T-cell (primary cell): Measurements from ENCODE around the gene CEP164. TPM values are rescaled to one million over a fixed set of nuclear protein-coding genes. Genes with fewer than 3 reads are reported as not detected.

Experiments used
- ATAC-seq, 4 experiments: fragments of 200-7000 bp in 3 of 4; fragments of 150-1000 bp in 1 of 4; cut with Tn5 transposase; replicated peaks in 1 of 4; 1 replicate in 3 of 4; 2 replicates in 1 of 4; pipeline ENCODE4 v1.10.0; 2021; ENCODE audit warnings: moderate library complexity in 3 of 4, mild to moderate bottlenecking in 2 of 4, moderate number of reproducible peaks in 1 of 4
- CTCF ChIA-PET, 2 donors: fragments of 300-600 bp; sonication (Branson Sonifier 250); formaldehyde crosslinking; loops; one replicate each; lab custom pipeline; 2022; ENCODE audit warnings: antibody characterized with exemption in 2 of 2; lab: Charles Lee
- POLR2A ChIA-PET, 2 donors: fragments of 300-600 bp; sonication (Branson Sonifier 250); formaldehyde crosslinking; loops; one replicate each; lab custom pipeline; 2022; ENCODE audit warnings: antibody characterized with exemption in 2 of 2; lab: Charles Lee
- DNase-seq, 35 experiments: peaks; one replicate each; pipeline versions ENCODE4 v3.0.0 to v3.0.0-alpha.2; 2013 to 2023
- H3K27ac ChIP-seq: one replicate; pipeline ENCODE4 v1.5.1; 2013; ENCODE audit warnings: low read length
- H3K27me3 ChIP-seq, 2 experiments: replicated peaks in 1 of 2; 1 replicate in 1 of 2; 2 replicates in 1 of 2; pipeline versions ENCODE4 v1.6.1 to v1.7.0; 2013; ENCODE audit warnings: low read length in 1 of 2, mixed read lengths in 1 of 2; ENCODE audit not compliant: control insufficient read depth in 2 of 2, insufficient read depth in 2 of 2; ENCODE audit errors: extremely low read depth in 1 of 2
- H3K36me3 ChIP-seq, 2 donors: 1 replicate in 1 of 2; 2 replicates in 1 of 2; pipeline versions ENCODE4 v1.6.1 to v1.7.0; 2013; ENCODE audit warnings: low read length in 1 of 2; ENCODE audit not compliant: control insufficient read depth in 2 of 2, insufficient read depth in 1 of 2; ENCODE audit errors: extremely low read depth in 1 of 2
- H3K4me1 ChIP-seq, 2 experiments: 1 replicate in 1 of 2; 2 replicates in 1 of 2; pipeline versions ENCODE4 v1.6.1 to v1.7.0; 2013; ENCODE audit warnings: low read length in 2 of 2, mixed read lengths in 1 of 2; ENCODE audit not compliant: insufficient read depth in 2 of 2, control insufficient read depth in 1 of 2; ENCODE audit errors: extremely low read depth in 1 of 2
- H3K4me3 ChIP-seq, 2 donors: 1 replicate in 1 of 2; 2 replicates in 1 of 2; pipeline versions ENCODE4 v1.5.1 to v1.7.0; 2013; ENCODE audit warnings: mild to moderate bottlenecking in 2 of 2, low read length in 1 of 2, moderate library complexity in 1 of 2; ENCODE audit not compliant: control insufficient read depth in 1 of 2; ENCODE audit errors: extremely low read depth in 1 of 2
- H3K9me3 ChIP-seq: 2 replicates; pipeline ENCODE4 v1.7.0; 2013
- H3K27ac Mint-ChIP-seq, 2 donors: one replicate each; pipeline ENCODE4 v1.8.0; 2020 to 2021; ENCODE audit warnings: mild to moderate bottlenecking in 2 of 2, mixed read lengths in 2 of 2
- H3K27me3 Mint-ChIP-seq, 2 donors: one replicate each; pipeline ENCODE4 v1.8.0; 2021 to 2022; ENCODE audit warnings: mixed read lengths in 2 of 2
- H3K36me3 Mint-ChIP-seq: one replicate; pipeline ENCODE4 v1.8.0; 2021; ENCODE audit warnings: mixed read lengths
- H3K4me1 Mint-ChIP-seq, 3 donors: one replicate each; pipeline ENCODE4 v1.8.0; 2020 to 2022; ENCODE audit warnings: mixed read lengths in 3 of 3, mild to moderate bottlenecking in 1 of 3
- H3K4me3 Mint-ChIP-seq, 3 donors: one replicate each; pipeline ENCODE4 v1.8.0; 2020 to 2022; ENCODE audit warnings: mild to moderate bottlenecking in 3 of 3, mixed read lengths in 3 of 3, moderate library complexity in 3 of 3
- H3K9me3 Mint-ChIP-seq, 3 donors: one replicate each; pipeline ENCODE4 v1.8.0; 2020 to 2022; ENCODE audit warnings: mixed read lengths in 3 of 3
- WGBS: methylation state at CpG from one replicate; pipeline ENCODE4 v1.1.5; 2013; ENCODE audit warnings: missing lambda C conversion rate; ENCODE audit not compliant: insufficient coverage; 5-methylcytosine and 5-hydroxymethylcytosine counted together
- total RNA-seq, 35 experiments: library from RNA in 6 of 35; stranded (reverse) in 6 of 35; fragments of 120-200 nt in 1 of 35; gene quantifications; one replicate each; pipeline versions ENCODE4 v1.2.1 to v1.2.4 and lab custom pipeline; 2013 to 2026

The CEP164 gene
- total RNA-seq, 5 donors from 2014 or later (not counting 1 experiment from before 2014, with no cell fraction given): 44.5 to 59.9 (median 52.5) TPM

- Histone ChIP-seq H3K4me3 (no peak overlapping the region), H3K27me3 (peaks cover 0 to 20% of the 10 kb centered on the region in 2 experiments), H3K4me1 (no peaks in the 10 kb centered on the region), H3K36me3 (no peaks in the 10 kb centered on the region), H3K9me3 (no peaks in the 10 kb centered on the region), H3K27ac (no peak overlapping the region)
- H3K4me1 Mint-ChIP-seq: peaks cover 0 to 4% (median 0%) of the 10 kb centered on the region in 3 donors
- POLR2A ChIA-PET: interaction anchor here in 1 of 2 donors (0.6 kb wide), 1 partner anchor 22 kb away, joined by 10 read pairs; no protein-coding TSS in a partner anchor
- no peaks in the 10 kb centered on the region for H3K36me3 Mint-ChIP-seq
- CTCF ChIA-PET: interaction anchor here in 1 of 2 donors (0.8 kb wide), 1 partner anchor 1125 kb away, joined by 4 read pairs; no protein-coding TSS in a partner anchor
- no peaks in the 10 kb centered on the region for H3K9me3 Mint-ChIP-seq
- no peak overlapping the region for H3K4me3 Mint-ChIP-seq
- WGBS: 100% methylated on average over 4 of the region's 7 CpGs
- DNase-seq: no peak
- no peaks in the 10 kb centered on the region for H3K27me3 Mint-ChIP-seq
- H3K27ac Mint-ChIP-seq: no peak overlapping the region
- ATAC-seq: no peak
These were observed 25.4 kb upstream of the CEP164 start for GRCh38 chr11:117302228-117302627.

DNA sequence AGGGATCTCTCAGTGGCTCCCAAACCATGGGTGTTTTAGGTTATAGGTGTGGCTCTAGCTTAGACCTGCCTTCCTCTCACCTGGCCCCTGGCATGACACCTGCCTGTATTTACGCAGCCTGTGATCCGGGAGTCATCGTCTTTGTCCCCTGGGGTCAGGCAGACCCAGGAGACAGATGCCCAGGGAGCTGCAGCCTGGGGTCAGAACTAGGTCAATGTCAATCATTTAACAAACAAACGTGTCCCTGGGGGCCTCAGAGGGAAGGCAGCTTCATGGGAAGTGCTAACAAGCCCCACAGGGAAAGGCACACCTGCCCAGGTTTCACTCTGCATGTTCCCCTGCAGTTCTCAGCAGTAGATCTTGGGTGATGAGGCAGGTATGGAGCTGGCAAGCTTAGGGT is 24.6 kb upstream of the CEP164 start:
- Histone ChIP-seq H3K27me3 (peaks cover 0 to 21% of the 10 kb centered on the region in 2 experiments), H3K4me3 (no peak overlapping the region), H3K36me3 (no peaks in the 10 kb centered on the region), H3K27ac (no peak overlapping the region), H3K4me1 (no peaks in the 10 kb centered on the region), H3K9me3 (no peaks in the 10 kb centered on the region)
- no peak for DNase-seq
- peaks cover 0 to 4% (median 0%) of the 10 kb centered on the region in 3 donors for H3K4me1 Mint-ChIP-seq
- ChIA-PET POLR2A (no interaction called here), CTCF (no interaction called here)
- no peaks in the 10 kb centered on the region for H3K9me3 Mint-ChIP-seq
- no peak for ATAC-seq
- no peak overlapping the region for H3K4me3 Mint-ChIP-seq
- H3K27me3 Mint-ChIP-seq: peaks cover 0 to under 1% of the 10 kb centered on the region in 2 donors
- 80% methylated on average over 4 of the region's 4 CpGs for WGBS
- H3K27ac Mint-ChIP-seq: no peak overlapping the region
- no peaks in the 10 kb centered on the region for H3K36me3 Mint-ChIP-seq

- CTCF ChIA-PET: interaction anchor here in 1 of 2 donors (0.6 kb wide), 1 partner anchor 1079 kb away, joined by 5 read pairs; no protein-coding TSS in a partner anchor
- no peak for ATAC-seq
- POLR2A ChIA-PET: interaction anchor here in 1 of 2 donors (0.6 kb wide), 1 partner anchor 39 kb away, joined by 10 read pairs; no protein-coding TSS in a partner anchor
- no peak overlapping the region for H3K4me3 ChIP-seq
- no peaks in the 10 kb centered on the region for H3K36me3 Mint-ChIP-seq
- 76% methylated on average over 2 of the region's 5 CpGs for WGBS
- no peak overlapping the region for H3K27ac Mint-ChIP-seq
- DNase-seq: no peak
- no peaks in the 10 kb centered on the region for H3K9me3 Mint-ChIP-seq
- no peaks in the 10 kb centered on the region for H3K4me1 ChIP-seq
- peaks cover 0 to 21% of the 10 kb centered on the region in 2 experiments for H3K27me3 ChIP-seq
- H3K9me3 ChIP-seq: no peaks in the 10 kb centered on the region
- peaks cover 0 to 4% (median 0%) of the 10 kb centered on the region in 3 donors for H3K4me1 Mint-ChIP-seq
- H3K27ac ChIP-seq: no peak overlapping the region
- H3K27me3 Mint-ChIP-seq: peaks cover 0 to 3% of the 10 kb centered on the region in 2 donors
- no peak overlapping the region for H3K4me3 Mint-ChIP-seq
- no peaks in the 10 kb centered on the region for H3K36me3 ChIP-seq
These were observed 23.9 kb upstream of the CEP164 start for GRCh38 chr11:117303646-117304315.

DNA sequence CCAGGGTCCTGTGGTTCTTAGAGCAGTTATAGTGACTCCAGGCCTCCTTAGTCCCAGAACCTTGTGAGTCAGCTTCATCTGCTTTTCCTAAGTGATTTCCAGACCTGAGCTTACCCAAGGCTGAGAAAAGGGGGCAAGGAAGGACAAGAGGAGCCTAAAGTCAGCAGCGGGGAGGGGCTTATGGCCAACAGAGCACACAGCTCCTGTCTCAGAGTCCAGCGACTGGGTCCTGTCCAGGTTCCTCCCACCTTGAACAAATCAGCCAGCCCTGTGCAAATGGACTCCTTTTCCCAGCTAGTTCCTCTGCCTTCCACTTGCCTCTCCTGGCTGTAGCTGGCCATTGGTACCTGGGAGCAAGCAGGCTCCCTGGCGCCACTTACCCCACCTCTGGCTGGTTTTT is 22.5 kb upstream of the CEP164 start:
- no peak overlapping the region for H3K27ac ChIP-seq
- H3K4me1 ChIP-seq: no peaks in the 10 kb centered on the region
- ChIA-PET CTCF (no interaction called here), POLR2A (no interaction called here)
- H3K9me3 ChIP-seq: no peaks in the 10 kb centered on the region
- H3K27me3 ChIP-seq: peaks cover 0 to 21% of the 10 kb centered on the region in 2 experiments
- Mint-ChIP-seq H3K9me3 (no peaks in the 10 kb centered on the region), H3K27ac (no peak overlapping the region), H3K4me1 (peaks cover 0 to 4% (median 0%) of the 10 kb centered on the region in 3 donors), H3K4me3 (no peak overlapping the region), H3K27me3 (peaks cover 4 to 11% of the 10 kb centered on the region in 2 donors), H3K36me3 (no peaks in the 10 kb centered on the region)
- DNase-seq (no peak), ATAC-seq (no peak)
- no peaks in the 10 kb centered on the region for H3K36me3 ChIP-seq
- H3K4me3 ChIP-seq: no peak overlapping the region
- 100% methylated on average over 3 of the region's 3 CpGs for WGBS

DNA sequence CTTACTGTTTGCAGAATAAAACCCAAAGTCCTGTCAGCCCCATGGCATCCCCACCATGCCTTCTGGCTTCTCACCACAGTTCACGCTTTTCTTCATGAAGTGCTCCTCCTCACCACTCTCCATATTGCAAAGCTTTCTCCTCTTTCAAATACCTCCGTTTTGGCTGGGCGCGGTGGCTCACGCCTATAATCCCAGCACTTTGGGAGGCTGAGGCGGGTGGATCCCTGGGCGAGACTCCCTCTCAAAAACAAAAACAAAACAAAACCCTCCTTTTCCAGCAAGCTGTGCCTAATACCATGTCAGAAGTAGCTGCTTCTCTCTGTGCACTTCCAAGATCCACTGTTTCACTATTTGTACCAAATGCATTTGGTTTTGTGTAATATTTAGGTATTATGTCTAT is 18.3 kb upstream of the CEP164 start:
- no peak overlapping the region for H3K4me3 Mint-ChIP-seq
- ATAC-seq (no peak), DNase-seq (no peak)
- Histone ChIP-seq H3K9me3 (no peaks in the 10 kb centered on the region), H3K36me3 (no peaks in the 10 kb centered on the region), H3K4me1 (no peaks in the 10 kb centered on the region), H3K27me3 (peaks cover 0 to 31% of the 10 kb centered on the region in 2 experiments), H3K4me3 (no peak overlapping the region), H3K27ac (no peak overlapping the region)
- WGBS: 93% methylated on average over 5 of the region's 7 CpGs
- no peak overlapping the region for H3K27ac Mint-ChIP-seq
- ChIA-PET CTCF (no interaction called here), POLR2A (no interaction called here)
- H3K4me1 Mint-ChIP-seq: peaks cover 0 to 4% (median 0%) of the 10 kb centered on the region in 3 donors
- no peaks in the 10 kb centered on the region for H3K9me3 Mint-ChIP-seq
- no peaks in the 10 kb centered on the region for H3K36me3 Mint-ChIP-seq
- H3K27me3 Mint-ChIP-seq: peaks cover 11 to 15% of the 10 kb centered on the region in 2 donors

DNA sequence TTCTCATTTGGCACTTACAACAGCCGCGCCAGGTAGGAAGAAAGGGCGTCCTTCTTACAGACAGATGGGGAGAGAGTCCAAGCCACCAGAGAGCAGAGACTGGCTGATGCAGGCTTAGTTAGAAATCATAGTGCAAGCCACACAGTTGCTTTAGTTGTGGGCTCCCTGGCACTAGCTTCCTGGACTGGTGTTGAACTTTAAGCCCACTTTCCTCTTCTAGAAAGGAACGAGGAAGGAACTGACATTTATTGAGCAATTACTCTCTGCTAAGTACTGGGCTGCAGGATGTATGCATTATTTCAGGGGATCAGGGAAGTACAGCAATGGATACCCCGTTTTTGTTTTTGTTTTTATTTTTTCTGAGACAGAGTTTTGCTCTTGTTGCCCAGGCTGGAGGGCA is 14.6 kb upstream of the CEP164 start:
- no peak overlapping the region for H3K27ac Mint-ChIP-seq
- H3K4me3 Mint-ChIP-seq: no peak overlapping the region
- no peak overlapping the region for H3K27ac ChIP-seq
- H3K9me3 ChIP-seq: no peaks in the 10 kb centered on the region
- no peak overlapping the region for H3K4me3 ChIP-seq
- H3K9me3 Mint-ChIP-seq: no peaks in the 10 kb centered on the region
- peaks cover 28 to 39% of the 10 kb centered on the region in 2 donors for H3K27me3 Mint-ChIP-seq
- H3K27me3 ChIP-seq: peaks cover 0 to 46% of the 10 kb centered on the region in 2 experiments
- ATAC-seq (no peak), DNase-seq (no peak)
- ChIA-PET CTCF (no interaction called here), POLR2A (no interaction called here)
- WGBS: 51% methylated on average over 2 of the region's 5 CpGs
- H3K4me1 Mint-ChIP-seq: peaks cover 7 to 19% (median 8%) of the 10 kb centered on the region in 3 donors
- H3K36me3 Mint-ChIP-seq: no peaks in the 10 kb centered on the region
- no peaks in the 10 kb centered on the region for H3K36me3 ChIP-seq
- peaks cover 3 to 21% of the 10 kb centered on the region in 2 experiments for H3K4me1 ChIP-seq
